Measurements from ENCODE around the gene HSDL1.

The HSDL1 gene

GRCh38 chr16:84082110-84082509 is 62.9 kb downstream of the HSDL1 start:
- no peak for DNase-seq (ENCODE audit: low read depth)

DNA sequence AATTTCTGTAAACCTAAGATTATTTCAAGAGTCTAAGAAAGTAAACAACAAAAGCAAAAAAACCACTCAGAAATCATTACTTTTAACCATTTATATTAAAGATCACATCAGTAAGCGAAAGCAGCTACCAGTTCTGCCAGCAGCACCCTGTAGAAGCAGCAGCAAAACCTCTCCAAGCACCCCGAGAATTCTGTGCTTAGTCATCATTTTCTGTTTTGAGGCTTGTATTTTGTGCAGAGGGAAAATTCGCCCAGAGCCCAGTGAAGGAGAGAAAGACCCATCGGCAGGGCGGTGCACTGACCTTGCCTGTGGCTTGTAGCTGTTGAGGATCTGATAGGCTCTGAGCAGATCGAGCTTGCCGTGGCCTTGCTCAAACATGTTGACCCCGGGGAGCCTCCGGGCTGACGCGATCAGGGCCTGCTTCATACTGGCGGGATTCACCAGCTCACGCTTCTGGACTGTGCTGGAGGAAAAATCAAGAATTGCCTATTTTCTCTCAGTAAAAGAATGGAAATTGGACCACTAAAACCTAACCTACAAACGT is 63.5 kb downstream of the HSDL1 start:
- no peak for DNase-seq (ENCODE audit: low read depth)

DNA sequence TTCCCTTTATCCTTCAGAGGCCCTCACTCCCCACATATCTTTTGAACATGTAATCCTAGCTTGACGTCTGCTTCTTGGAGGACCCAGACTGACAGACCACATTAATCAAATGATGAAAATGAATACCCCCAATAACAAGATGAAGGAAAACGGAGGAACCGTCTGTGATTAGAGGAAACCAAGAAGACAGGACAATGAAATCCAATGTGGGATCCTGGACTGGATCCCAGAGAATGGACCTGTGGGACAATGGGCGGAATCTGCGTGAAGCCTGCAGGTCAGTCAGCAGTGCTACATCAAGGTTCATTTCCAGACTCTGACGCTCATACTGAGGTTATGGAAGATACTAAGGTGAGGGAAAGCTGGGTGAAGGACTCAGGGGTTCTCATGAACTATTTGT is 64.2 kb downstream of the HSDL1 start:
- DNase-seq (ENCODE audit: low read depth), result no peak

GRCh38 chr16:84080378-84080777 is 64.6 kb downstream of the HSDL1 start:
- no peak for DNase-seq (ENCODE audit: low read depth)

DNA sequence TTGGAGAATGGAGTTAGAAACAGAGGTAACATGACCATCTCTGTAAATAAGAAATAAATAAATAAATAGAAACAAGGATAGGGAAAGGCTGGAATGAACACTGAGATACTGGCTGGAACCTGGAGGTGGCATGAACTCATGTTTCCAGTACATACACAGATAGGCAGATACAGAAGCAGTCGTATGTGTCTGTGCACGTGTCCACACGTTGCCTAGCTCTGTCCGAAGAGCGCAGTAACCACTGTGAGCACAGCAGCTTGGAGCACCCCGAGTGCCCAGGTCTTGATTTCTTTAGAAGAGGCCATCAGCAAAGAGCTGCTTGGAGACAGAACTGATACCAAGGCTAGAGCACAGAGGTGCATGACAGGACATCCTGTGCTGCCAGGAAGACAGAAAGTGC is 65.3 kb downstream of the HSDL1 start:
- no peak for DNase-seq (ENCODE audit: low read depth)

- DNase-seq (ENCODE audit: low read depth), result no peak
These were observed 69.6 kb downstream of the HSDL1 start for GRCh38 chr16:84075376-84075775.

DNA sequence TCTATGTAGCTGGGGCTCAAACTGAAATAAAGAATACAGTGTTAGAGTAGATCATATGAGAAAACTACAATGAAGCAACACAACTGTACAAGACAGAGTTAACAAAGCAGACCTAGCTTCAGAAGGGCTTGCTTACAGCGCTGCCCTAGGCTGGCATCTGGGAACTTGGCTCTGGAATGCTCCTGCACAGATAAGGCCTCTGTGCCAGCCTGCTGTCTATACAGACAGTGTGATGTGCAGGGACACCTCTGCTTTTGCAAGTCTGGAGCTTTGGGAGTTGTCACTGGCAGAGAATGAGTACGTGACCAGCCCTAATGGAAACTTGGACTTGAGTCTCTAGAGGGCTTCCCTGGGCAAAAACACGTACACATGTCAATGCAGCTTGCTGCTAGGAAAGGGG is 70.3 kb downstream of the HSDL1 start:
- no peak for DNase-seq (ENCODE audit: low read depth)

Data from GM04504 (cell line).